ENCODE measurements around the gene SRRM1.
"Not testable (repeated sequence)": the region's sequence is repeated elsewhere in the genome, so short reads cannot be mapped to it uniquely, and the experiment has no call there.

Gene SRRM1

DNA sequence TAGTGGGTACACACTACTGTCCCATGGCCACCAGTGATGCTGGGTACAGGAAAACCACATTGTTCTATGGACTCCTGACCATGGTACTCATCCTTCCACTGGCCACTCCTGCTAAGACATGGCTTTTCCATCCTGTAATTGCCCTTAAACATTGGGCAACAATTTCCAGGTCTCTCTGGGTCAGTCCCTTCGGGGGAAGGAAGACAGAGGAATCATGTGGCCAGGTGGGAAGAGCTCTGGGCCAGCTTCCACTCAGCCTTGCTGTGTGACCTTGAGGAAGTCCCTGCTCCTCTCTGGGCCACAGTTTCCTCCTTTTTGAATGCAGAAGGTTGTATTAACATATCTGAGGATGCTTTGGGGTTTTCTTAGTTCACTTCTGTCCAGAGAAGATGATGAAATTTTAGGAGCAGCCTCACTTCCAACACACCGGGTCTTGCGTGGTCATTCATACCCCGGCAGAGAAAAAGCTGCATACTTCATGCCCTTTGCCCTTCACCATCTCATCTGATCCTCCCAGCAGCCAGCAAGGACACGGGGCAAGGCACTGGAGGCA lies 50.8 kb downstream of the SRRM1 start:
- no peak for DNase-seq (ENCODE audit: low read depth, low spot score)
- CTCF ChIA-PET, result interaction anchor here (0.7 to 1.7 kb wide), 7 partner anchors 10 to 141 kb away, joined by 3 to 7 read pairs (median 4); no protein-coding TSS in a partner anchor

DNA sequence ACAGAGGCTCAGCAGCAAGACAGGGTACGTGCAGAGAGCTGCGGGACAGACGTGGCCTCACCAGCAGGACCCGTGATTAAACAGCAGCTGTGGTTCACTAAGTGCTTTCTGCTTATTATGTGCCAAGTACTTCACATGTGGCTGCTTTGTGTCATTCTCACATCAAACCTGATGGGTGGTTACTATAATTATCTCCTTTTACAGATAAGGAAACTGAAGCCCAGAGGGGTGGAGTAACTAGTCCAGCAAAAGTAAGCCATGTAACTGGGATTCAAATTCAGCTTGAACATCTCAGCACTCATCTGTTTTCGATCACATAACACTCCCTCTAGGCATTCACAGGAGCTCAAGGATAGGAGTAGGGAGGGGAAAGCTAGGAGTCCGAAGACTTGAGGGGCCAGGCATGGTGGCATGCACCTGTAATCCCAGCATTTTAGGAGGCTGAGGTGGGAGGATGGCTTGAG lies 51.3 kb downstream of the SRRM1 start:
- ChIA-PET CTCF (interaction anchor here (0.7 to 1.7 kb wide), 7 partner anchors 9 to 141 kb away, joined by 3 to 7 read pairs (median 4); no protein-coding TSS in a partner anchor), POLR2A (interaction anchor here (1.1 kb wide), 1 partner anchor 51 kb away, joined by 7 read pairs; the partner anchor contains the start of gene CLIC4)
- no peak overlapping the region for H3K4me3 ChIP-seq (ENCODE audit: low read depth, low read length)
- TF ChIP-seq, protein P1, sequence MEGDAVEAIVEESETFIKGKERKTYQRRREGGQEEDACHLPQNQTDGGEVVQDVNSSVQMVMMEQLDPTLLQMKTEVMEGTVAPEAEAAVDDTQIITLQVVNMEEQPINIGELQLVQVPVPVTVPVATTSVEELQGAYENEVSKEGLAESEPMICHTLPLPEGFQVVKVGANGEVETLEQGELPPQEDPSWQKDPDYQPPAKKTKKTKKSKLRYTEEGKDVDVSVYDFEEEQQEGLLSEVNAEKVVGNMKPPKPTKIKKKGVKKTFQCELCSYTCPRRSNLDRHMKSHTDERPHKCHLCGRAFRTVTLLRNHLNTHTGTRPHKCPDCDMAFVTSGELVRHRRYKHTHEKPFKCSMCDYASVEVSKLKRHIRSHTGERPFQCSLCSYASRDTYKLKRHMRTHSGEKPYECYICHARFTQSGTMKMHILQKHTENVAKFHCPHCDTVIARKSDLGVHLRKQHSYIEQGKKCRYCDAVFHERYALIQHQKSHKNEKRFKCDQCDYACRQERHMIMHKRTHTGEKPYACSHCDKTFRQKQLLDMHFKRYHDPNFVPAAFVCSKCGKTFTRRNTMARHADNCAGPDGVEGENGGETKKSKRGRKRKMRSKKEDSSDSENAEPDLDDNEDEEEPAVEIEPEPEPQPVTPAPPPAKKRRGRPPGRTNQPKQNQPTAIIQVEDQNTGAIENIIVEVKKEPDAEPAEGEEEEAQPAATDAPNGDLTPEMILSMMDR (IDR thresholded peaks at IDR 0.05; ENCODE audit: insufficient read depth, low read length, missing control alignments), result no peak
- DNase-seq (ENCODE audit: low read depth, low spot score), result no peak

More for the DNA sequence above, 50.8 kb downstream of the SRRM1 start:
- POLR2A ChIA-PET, result interaction anchor here (1.1 kb wide), 1 partner anchor 51 kb away, joined by 7 read pairs; the partner anchor contains the start of gene CLIC4
- H3K4me3 ChIP-seq (ENCODE audit: low read depth, low read length), result no peak overlapping the region
- TF ChIP-seq, protein P1 (IDR thresholded peaks at IDR 0.05; ENCODE audit: insufficient read depth, low read length, missing control alignments), result no peak

DNA sequence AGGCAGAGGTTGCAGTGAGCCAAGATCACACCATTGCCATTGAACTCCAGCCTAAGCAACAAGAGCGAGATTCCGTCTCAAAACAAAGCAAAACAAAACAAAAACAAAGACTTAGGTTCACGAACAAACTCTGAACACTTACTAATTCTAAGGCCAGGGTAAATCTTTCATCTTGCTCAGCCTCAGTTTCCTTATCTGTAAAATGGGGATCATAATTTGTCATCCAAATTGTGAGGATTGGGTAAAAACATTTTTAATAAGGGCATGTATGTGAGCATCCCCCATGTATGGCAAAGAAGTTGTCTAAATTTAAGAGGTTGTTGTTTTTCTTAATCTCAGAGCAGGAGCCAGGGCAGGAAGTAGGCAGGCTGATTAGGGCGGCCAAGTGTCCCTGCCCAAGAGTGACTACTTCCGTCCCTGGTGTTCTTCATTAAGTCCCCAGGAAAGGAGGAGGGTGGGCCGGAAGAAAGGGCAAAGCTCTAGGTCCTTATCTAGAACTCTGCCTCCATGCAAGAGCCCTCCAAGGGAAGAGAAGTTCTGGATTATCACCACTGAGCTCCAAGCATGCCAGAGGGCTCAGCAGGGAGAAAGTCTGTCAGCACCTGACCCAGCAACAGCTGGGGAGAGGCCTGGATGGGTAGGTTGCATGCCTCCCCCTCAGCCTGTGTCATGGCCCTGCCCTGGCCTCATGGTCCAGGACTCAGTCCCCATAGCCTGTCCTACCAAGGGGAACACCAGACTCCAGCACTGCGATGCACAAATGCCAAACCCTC lies 52.3 kb downstream of the SRRM1 start:
- CTCF ChIA-PET, result interaction anchor here (0.7 to 1.0 kb wide), 4 partner anchors 10 to 135 kb away, joined by 3 read pairs; no protein-coding TSS in a partner anchor

DNA sequence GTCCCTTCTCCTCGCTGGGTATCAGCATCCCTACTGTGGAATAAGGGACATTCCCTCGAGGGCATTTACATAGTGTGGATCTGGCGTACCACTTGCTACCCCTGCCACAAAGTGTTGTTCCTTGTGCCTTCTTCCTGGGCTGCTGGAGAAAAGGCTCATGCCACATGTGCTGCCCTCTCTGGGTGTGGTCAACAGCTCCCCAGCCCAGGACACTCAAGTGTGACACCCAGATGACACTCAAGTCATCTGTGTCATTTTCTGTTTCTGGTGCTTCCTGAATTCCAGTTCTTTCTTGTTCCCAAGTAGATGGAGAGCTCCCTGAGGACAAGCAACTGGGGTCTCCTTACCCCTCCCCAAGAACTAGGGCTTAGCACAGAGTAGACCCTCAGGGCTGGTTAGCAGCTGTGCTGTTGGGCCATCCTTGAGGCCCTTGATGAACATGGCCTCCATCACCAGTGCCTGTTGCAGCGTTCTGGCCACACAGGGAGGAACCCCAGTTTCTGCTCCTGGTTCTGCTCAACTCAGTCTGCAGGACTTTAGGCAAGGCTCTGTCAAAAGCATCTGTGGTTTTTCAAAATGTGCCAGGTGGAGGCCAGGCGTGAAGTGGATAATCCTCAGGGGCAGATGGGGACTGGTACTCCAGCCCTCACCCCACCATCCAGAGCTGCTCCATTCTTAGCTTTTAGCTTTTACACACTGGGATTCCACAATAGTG lies 53.1 kb downstream of the SRRM1 start:
- no peak overlapping the region for H3K4me3 ChIP-seq (ENCODE audit: low read depth, low read length)
- POLR2A ChIA-PET, result interaction anchor here (2.4 kb wide), 1 partner anchor 50 kb away, joined by 10 read pairs; the partner anchor contains the start of gene CLIC4
- CTCF ChIA-PET, result interaction anchor here (0.6 to 1.4 kb wide), 6 partner anchors 11 to 134 kb away, joined by 3 to 4 read pairs (median 3); no protein-coding TSS in a partner anchor
- TF ChIP-seq, protein P1 (IDR thresholded peaks at IDR 0.05; ENCODE audit: insufficient read depth, low read length, missing control alignments), result no peak
- no peak for DNase-seq (ENCODE audit: low read depth, low spot score)

More for the DNA sequence above, 52.3 kb downstream of the SRRM1 start:
- no peak for DNase-seq (ENCODE audit: low read depth, low spot score)
- TF ChIP-seq, protein P1 (IDR thresholded peaks at IDR 0.05; ENCODE audit: insufficient read depth, low read length, missing control alignments), result no peak
- POLR2A ChIA-PET, result interaction anchor here (2.4 kb wide), 1 partner anchor 50 kb away, joined by 10 read pairs; the partner anchor contains the start of gene CLIC4
- H3K4me3 ChIP-seq (ENCODE audit: low read depth, low read length), result no peak overlapping the region

DNA sequence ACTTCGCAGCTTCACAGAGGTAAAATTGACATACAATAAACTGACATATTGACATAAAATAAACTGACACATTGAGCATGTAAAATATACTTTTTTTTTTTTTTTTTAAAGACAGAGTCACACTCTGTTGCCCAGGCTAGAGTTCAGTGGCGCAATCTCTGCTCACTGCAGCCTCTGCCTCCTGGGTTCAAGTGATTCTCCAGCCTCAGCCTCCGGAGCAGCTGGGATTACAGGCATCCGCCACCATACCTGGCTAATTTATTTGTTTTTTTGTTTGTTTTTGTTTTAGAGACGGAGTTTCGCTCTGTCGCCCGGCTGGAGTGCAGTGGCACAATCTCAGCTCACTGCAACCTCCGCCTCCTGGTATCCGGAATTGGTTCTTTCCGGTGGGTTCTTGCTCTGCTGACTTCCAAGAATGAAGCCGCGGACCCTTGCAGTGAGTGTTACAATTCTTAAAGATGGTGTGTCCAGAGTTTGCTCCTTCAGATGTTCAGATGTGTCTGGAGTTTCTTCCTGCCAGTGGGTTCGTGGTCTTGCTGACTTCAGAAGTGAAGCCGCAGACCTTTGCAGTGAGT lies 53.7 kb downstream of the SRRM1 start:
- POLR2A ChIA-PET, result interaction anchor here (2.4 kb wide), 1 partner anchor 49 kb away, joined by 10 read pairs; the partner anchor contains the start of gene CLIC4
- no peak for DNase-seq (ENCODE audit: low read depth, low spot score)
- TF ChIP-seq, protein P1 (IDR thresholded peaks at IDR 0.05; ENCODE audit: insufficient read depth, low read length, missing control alignments), result no peak
- no peak overlapping the region for H3K4me3 ChIP-seq (ENCODE audit: low read depth, low read length)
- CTCF ChIA-PET, result interaction anchor here (0.6 to 4.6 kb wide), 6 partner anchors 8 to 134 kb away, joined by 3 to 51 read pairs (median 3); no protein-coding TSS in a partner anchor

DNA sequence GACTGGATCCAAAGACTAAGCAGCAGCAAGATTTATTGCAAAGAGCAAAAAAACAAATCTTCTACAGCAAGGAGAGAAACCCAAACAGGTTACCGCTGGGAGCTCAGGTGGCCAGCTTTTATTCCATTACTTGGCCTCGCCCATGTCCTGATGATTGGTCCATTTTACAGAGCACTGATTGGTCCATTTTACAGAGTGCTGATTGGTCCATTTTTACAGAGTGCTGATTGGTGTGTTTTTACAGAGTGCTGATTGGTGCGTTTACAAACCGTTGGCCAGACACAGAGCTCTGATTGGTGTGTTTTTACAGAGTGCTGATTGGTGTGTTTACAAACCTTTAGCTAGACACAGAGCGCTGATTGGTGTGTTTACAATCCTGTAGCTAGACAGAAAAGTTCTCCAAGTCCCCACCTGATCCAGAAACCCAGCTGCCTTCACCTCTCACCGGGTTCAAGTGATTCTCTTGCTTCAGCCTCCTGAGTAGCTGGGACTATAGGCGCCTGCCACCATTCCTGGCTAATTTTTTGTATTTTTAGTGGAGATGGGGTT lies 54.4 kb downstream of the SRRM1 start:
- not testable (repeated sequence) for DNase-seq (ENCODE audit: low read depth, low spot score); H3K4me3 ChIP-seq (ENCODE audit: low read depth, low read length)
- ChIA-PET CTCF (interaction anchor here (1.2 to 4.6 kb wide), 3 partner anchors 9 to 18 kb away, joined by 3 to 51 read pairs (median 4); no protein-coding TSS in a partner anchor), POLR2A (interaction anchor here (2.4 kb wide), 1 partner anchor 48 kb away, joined by 10 read pairs; the partner anchor contains the start of gene CLIC4)

DNA sequence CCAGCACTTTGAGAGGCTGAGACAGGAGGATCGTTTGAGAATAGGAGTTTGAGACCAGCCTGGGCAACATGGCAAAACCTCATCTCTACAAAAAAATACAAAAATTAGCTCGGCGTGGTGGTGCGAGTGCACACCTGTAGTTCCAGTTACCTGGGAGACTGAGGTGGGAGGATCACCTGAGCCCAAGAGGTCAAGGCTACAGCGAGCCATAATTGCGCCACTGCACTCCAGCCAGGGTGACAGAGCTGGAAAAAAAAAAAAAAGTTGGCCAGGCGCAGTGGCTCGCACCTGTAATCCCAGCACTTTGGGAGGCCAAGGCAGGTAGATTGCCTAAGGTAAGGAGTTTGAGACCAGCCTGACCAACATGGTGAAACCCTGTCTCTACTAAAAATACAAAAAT lies 55.2 kb downstream of the SRRM1 start:
- H3K4me3 ChIP-seq (ENCODE audit: low read depth, low read length); POLR2A ChIA-PET; DNase-seq (ENCODE audit: low read depth, low spot score): not testable (repeated sequence)
- CTCF ChIA-PET, result interaction anchor here (1.3 to 4.6 kb wide), 2 partner anchors 9 to 132 kb away, joined by 4 to 51 read pairs; no protein-coding TSS in a partner anchor
